ENCODE measurements around the gene HKDC1. TPM values are rescaled to one million over a fixed set of nuclear protein-coding genes. Genes with fewer than 3 reads are reported as not detected.

The HKDC1 gene
- total RNA-seq, 4 donors from 2014 or later = 0.18 TPM; not detected in 3

DNA sequence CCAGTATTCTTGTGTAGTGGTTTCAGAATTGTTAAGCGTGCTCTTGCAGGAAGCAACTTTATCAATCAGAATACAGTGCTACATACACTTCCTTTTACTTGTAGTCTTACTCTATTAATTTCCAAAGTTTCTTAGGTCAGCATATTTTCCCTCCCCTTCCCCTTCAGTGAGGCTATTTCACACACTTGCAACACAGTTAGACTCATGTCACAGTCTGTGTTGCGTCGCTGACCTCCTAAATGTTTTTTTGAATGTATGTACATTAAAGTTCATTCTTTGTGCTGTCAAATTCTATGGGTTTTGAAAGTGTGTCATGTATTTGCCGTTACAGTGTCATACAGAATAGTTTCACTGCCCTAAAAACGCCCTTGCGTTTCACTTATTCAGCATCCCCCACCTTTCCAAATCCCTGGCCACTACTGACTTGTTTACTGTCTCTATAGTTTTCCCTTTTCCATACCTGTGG, 5.4 kb upstream of the HKDC1 start:
- in situ Hi-C loops (cut with MboI; ENCODE audit: low sequenced_read_pairs in 4 of 4) (no loop called here), intact Hi-C loops (cut with DNase I; ENCODE audit: low total_unique reads) (no loop called here)
- Histone ChIP-seq H3K9me3 (no peaks in the 10 kb centered on the region), H3K27me3 (no peaks in the 10 kb centered on the region), H3K27ac (no peak overlapping the region), H3K4me3 (no peak overlapping the region), H3K4me1 (peaks cover 0 to 5% of the 10 kb centered on the region in 2 donors), H3K36me3 (no peaks in the 10 kb centered on the region)
- no peak for DNase-seq
- ATAC-seq = no peak
- TF ChIP-seq, protein P1, sequence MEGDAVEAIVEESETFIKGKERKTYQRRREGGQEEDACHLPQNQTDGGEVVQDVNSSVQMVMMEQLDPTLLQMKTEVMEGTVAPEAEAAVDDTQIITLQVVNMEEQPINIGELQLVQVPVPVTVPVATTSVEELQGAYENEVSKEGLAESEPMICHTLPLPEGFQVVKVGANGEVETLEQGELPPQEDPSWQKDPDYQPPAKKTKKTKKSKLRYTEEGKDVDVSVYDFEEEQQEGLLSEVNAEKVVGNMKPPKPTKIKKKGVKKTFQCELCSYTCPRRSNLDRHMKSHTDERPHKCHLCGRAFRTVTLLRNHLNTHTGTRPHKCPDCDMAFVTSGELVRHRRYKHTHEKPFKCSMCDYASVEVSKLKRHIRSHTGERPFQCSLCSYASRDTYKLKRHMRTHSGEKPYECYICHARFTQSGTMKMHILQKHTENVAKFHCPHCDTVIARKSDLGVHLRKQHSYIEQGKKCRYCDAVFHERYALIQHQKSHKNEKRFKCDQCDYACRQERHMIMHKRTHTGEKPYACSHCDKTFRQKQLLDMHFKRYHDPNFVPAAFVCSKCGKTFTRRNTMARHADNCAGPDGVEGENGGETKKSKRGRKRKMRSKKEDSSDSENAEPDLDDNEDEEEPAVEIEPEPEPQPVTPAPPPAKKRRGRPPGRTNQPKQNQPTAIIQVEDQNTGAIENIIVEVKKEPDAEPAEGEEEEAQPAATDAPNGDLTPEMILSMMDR (IDR thresholded peaks at IDR 0.05 in 4 of 5, conservative IDR thresholded peaks at IDR 0.05 in 1 of 5) = no peak
- no peak for TF ChIP-seq POLR2A (IDR thresholded peaks at IDR 0.05)

DNA sequence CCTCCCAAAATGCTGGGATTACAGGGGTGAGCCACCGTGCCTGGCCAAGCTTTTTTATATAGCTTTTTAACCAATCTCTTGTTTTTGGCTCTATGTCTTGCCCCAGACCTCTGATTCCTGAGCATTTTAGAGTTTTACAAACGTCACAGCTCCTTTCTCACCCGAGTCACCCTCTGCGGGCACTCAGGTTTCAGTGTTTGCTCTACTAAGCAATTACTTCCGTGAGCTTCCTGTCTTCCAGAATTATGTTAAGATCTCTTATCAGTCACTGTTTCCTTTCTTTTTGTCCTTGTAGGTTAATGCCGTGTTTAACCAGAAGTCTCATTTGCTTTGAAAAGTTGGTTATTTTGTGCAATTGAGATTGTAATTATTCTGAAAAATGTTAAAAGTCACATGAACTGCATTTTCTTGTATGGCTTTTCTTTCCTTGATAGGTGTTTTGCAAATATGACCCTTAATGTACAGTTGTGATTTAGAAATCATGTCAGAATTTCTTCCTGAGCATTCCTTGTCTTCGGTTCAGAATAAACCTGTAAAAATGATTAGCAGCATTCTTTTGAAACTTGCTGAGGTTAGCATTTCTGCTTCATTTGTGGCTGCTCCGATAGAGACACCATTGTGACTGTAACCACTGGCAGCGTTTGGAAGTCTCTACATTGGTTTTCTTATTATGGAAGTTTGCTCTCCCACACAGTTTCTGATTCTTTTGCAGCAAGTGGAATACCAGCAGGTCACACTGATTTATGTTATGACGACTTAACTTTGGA, 4.5 kb upstream of the HKDC1 start:
- TF ChIP-seq, protein P1 (IDR thresholded peaks at IDR 0.05 in 4 of 5, conservative IDR thresholded peaks at IDR 0.05 in 1 of 5) = no peak
- no peak for TF ChIP-seq POLR2A (IDR thresholded peaks at IDR 0.05)
- Histone ChIP-seq H3K4me1 (peaks cover 0 to 5% of the 10 kb centered on the region in 2 donors), H3K27ac (no peak overlapping the region), H3K36me3 (no peaks in the 10 kb centered on the region), H3K9me3 (no peaks in the 10 kb centered on the region), H3K27me3 (no peaks in the 10 kb centered on the region), H3K4me3 (no peak overlapping the region)
- intact Hi-C loops (cut with DNase I; ENCODE audit: low total_unique reads) = no loop called here
- ATAC-seq = no peak
- no peak for DNase-seq
- in situ Hi-C loops (cut with MboI; ENCODE audit: low sequenced_read_pairs in 4 of 4) = no loop called here

DNA sequence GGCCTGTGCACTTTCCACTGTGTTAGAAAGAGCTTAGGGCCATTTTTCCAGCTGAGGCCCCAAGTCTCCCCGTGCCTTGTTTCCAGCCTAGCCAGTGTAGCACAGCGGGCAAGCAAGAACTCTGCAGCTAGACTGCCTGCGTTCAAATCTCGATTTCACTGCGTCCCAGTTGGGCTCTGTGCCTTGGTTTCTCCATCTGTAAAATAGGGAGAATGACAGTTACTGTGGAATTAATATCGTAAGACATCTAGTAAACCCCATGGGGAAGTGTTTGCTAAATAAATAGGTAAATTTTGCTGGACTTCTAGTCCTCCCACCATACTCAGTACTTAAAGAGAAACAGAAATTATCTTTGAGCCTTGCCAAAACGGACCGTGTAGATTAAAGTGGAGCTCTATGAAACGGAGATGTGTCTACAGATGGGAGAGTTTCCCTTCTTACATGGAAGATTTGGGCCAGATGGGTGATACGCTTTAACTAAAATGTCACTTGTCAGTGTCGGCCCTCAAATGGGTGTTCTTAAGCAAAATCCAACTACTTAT, 3.5 kb upstream of the HKDC1 start:
- DNase-seq (no peak), ATAC-seq (no peak)
- TF ChIP-seq, protein P1 (IDR thresholded peaks at IDR 0.05 in 4 of 5, conservative IDR thresholded peaks at IDR 0.05 in 1 of 5) = no peak
- no peak for TF ChIP-seq POLR2A (IDR thresholded peaks at IDR 0.05)
- no peaks in the 10 kb centered on the region for H3K9me3 ChIP-seq
- intact Hi-C loops (cut with DNase I; ENCODE audit: low total_unique reads) (no loop called here), in situ Hi-C loops (cut with MboI; ENCODE audit: low sequenced_read_pairs in 4 of 4) (no loop called here)
- peaks cover 0 to 5% of the 10 kb centered on the region in 2 donors for H3K4me1 ChIP-seq
- no peaks in the 10 kb centered on the region for H3K36me3 ChIP-seq
- no peaks in the 10 kb centered on the region for H3K27me3 ChIP-seq
- no peak overlapping the region for H3K27ac ChIP-seq
- no peak overlapping the region for H3K4me3 ChIP-seq

DNA sequence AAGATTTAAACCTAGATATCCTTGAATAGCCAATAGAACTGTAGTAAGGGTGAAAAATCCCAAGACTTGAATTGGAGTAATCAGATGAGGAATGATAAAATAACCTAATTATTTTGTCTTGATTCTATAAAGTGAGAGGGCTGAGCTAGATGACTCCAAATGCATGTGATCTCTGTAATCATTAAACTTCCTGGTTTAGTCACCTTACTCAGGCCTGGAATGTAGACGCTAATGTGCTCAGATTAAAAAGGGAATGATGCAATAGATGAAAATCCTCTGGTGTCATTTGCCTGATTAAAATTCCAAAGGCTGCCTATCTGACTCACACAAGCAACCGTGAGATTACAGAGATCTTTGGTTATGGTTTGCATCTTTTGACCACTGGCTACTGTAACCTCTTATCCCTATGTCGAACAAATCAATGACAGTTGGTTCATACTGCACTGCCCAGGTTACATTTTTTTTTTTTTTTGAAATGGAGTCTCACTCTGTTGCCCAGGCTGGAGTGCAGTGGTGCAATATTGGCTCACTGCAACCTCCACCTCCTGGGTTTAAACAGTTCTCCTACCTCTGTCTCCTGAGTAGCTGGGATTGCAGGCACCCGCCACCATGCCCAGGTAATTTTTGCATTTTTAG, 2.9 kb upstream of the HKDC1 start:
- TF ChIP-seq, protein P1 (IDR thresholded peaks at IDR 0.05 in 4 of 5, conservative IDR thresholded peaks at IDR 0.05 in 1 of 5) = no peak
- no peak for ATAC-seq
- intact Hi-C loops (cut with DNase I; ENCODE audit: low total_unique reads) (no loop called here), in situ Hi-C loops (cut with MboI; ENCODE audit: low sequenced_read_pairs in 4 of 4) (no loop called here)
- Histone ChIP-seq H3K36me3 (no peaks in the 10 kb centered on the region), H3K4me3 (no peak overlapping the region), H3K9me3 (no peaks in the 10 kb centered on the region), H3K27me3 (no peaks in the 10 kb centered on the region), H3K27ac (no peak overlapping the region), H3K4me1 (peaks cover 0 to 5% of the 10 kb centered on the region in 2 donors)
- DNase-seq = no peak
